GM19452 (cell line): ENCODE data around the gene ADD2.
"Not testable (repeated sequence)": the region's sequence is repeated elsewhere in the genome, so short reads cannot be mapped to it uniquely, and the experiment has no call there.

Experiments used
- ATAC-seq: cut with Tn5 transposase; IDR thresholded peaks from one replicate; pipeline ENCODE4 v1.9.1; 2021; ENCODE audit not compliant: unreplicated experiment

Gene ADD2

DNA sequence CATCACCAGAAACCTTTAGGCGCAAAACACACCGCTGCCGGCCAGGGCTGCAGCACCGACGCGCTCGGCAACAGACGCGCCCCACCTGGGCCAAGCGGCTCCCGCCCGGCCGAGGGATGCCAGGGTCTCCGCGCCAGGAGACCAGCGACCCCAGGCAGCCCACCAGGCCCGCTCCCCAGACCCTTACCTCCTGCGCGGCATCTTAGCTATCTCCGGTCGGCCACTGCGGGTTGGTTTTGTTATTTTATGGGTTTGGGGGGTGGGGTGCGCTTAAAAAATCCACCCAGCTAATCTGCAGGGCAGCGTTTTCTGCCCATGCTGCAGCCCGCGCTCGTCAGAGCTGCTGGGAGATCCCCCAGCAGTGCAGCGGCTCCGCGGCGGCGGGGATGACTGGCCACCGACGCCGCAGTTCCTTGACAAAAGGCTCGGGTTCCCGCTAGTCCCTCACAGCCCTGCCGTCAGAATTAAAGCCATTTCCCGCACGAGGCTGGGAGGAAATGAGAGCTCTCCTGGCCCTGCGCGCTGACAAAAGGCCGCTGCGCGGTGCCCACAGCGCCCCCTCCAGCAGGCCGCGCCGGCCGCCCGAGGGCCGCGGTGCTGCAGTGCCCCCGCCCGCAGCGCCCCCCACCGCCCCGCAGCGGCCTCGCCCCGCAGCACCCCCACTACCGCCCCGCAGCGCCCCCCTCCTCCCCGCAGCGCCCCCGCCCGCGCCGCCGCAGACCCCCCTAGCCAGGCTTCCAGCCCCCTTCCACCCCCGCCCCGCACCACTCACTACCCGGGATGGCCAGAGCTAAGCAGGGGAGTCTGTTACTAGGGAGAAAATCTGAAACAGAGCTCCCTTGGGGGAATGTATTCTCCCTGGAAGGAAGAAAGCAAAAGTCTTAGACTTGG lies at the start of gene ADD2:
ADD2 (minus strand) TSS at position 502 of the 891 bp plus-strand sequence. CDS start 61,792 bp downstream, outside the sequence.
- no peak for ATAC-seq

DNA sequence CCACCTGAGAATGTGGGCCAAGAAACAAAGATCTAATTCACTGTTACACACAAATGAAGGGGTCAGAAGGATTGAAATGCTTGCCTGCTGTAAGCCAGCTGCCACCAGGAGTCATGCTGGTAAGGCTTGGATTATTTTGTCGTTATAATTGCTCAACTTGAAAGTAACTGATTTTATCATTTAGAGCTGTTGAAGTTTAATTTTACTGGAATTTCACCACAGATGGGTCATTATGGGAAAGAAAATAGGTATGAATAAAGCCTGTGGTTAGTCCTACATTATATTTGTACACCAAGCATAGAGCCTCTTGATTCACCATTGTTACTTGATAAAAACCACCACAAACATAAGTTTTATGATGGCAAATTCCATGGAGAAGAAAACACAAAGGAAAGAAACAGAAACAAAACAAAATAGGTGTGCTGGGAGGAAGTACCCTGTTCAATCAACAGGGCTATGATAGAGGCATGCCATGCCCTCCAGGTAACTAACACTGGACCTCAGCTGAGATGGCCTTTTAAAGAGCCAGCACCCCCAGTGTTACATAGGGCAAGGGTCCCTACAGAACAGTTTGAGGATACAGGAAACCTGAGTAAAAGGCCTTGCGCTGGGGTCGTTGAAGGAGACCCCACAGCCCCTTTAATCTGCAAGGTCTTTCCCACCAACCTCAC lies 49.4 kb upstream of the ADD2 start:
- no peak for ATAC-seq

DNA sequence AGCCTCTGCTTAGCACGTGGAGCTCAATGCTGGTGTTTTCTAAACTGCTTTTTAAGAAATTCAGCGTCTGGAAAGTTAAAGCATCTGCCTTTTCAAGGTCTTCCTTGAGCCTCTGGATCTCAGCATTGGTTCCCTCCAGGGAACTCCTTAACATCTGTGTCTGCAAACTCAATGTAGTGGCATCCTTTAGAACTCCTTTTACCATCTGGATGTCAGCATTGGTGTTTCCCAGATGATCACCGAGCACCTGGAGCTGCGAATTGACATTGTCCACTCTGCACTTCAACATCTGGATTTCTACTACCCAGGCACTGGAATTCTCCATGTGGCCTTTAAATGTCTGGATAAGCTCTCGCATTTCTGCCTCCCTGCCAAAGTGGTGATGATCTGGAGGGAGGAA lies 48.7 kb upstream of the ADD2 start:
- no peak for ATAC-seq

DNA sequence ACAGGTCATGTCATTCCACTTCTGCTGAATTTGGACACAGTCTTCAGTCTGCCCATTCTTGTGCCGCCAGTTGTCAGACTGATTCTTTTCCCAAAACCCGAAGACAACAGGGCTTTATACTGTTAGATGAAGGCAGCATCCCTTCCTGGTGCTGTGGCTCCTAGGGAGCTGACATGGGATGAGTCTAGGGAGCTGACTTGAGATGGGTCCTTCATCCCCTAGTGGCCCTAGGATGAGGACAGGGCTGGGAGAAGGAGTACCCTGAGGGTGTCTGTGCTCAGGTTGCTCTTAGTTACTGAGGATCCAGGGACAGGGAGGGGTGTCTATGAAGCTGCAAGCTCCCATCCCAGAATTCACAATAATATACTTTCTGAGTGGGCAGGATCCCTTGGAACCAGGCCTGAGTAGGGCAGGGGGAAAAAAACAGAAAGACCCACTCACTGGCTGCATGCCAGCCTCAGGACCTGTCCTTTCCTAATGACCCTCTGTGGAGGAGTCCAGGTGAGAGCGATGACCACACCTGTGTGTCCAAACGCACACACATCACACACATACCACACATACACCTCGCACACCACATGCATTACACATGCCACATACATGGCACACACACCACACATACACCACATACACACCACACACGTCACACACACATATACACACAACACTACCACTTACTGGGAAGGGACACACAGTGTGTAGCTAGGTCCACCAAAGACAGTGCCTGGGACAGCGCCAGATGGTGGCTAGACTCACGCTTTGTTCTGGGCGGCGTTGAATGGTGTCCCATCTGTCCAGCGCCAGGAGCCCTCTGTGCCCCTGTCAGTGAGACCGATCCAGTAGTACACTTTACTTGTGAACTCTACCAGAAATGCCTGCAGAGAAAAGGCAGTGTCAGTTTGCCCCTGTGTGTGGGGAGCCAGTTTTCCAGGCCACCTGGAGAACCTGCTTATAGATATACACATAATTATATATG lies 41.3 kb upstream of the ADD2 start:
- ATAC-seq: no peak

GRCh38 chr2:70807828-70808118 lies 39.8 kb upstream of the ADD2 start:
- ATAC-seq: no peak

GRCh38 chr2:70807102-70807827 lies 39.3 kb upstream of the ADD2 start:
- no peak for ATAC-seq

GRCh38 chr2:70806620-70807019 lies 38.6 kb upstream of the ADD2 start:
- ATAC-seq: no peak

DNA sequence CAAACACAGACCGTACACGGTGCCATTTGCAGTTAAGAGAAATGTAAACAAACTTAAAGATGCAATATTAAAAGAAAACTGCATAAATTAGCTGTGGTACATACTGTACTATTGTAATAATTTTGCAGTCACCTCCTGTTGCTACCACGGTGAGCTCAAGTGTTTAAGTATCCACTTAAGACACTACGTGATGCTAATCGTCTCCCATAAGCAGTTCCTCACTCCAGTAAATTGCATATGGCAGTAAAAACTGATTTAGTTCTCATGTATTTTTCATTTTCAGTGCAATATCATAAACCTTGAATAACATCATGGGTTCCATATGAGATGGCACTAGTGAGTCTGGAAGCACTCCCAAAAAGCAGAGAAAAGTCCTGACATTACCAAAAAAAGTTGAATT lies 38.0 kb upstream of the ADD2 start:
- ATAC-seq: no peak

GRCh38 chr2:70801607-70802263 lies 33.7 kb upstream of the ADD2 start:
- ATAC-seq: no peak

DNA sequence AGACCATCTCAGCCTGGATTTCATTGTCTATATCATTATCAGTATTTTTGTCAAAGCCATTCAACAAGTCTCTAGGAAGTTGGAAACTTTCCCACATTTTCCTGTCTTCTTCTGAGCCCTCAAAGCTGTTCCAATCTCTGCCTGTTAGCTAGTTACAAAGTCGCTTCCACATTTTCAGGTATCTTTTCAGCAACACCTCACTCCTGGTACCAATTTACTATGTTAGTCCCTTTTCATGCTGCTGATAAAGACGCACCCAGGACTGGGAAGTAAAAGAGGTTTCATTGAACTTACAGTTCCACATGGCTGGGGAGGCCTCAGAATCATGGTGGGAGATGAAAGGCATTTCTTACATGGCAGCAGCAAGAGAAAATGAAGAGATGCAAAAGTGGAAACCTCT lies 31.7 kb upstream of the ADD2 start:
- no peak for ATAC-seq

- ATAC-seq: not testable (repeated sequence)
Measured at GRCh38 chr2:70797996-70798395, 30.0 kb upstream of the ADD2 start.

DNA sequence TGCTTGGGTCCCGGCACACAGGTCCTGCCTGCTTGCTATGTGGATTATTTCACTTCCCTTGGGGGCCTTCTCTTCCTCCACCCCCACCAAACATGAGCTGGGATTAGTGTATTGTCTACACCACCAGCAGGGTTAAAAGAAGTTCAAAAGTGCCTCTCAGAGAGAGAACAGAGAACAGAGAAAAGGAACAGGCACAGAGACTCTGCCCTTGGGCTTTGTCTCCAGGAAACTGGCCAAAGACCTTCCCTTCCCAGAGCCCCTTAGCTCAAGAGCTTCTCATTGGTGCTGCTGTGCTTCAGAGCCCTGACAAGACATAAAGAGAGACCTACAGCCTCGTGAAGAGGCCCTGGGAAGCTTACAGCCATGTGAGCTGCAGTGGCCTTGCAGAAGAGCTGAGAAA lies 29.5 kb upstream of the ADD2 start:
- no peak for ATAC-seq

- no peak for ATAC-seq
Measured at GRCh38 chr2:70796262-70796661, 28.3 kb upstream of the ADD2 start.

- ATAC-seq: no peak
Measured at GRCh38 chr2:70795164-70795995, 27.4 kb upstream of the ADD2 start.

DNA sequence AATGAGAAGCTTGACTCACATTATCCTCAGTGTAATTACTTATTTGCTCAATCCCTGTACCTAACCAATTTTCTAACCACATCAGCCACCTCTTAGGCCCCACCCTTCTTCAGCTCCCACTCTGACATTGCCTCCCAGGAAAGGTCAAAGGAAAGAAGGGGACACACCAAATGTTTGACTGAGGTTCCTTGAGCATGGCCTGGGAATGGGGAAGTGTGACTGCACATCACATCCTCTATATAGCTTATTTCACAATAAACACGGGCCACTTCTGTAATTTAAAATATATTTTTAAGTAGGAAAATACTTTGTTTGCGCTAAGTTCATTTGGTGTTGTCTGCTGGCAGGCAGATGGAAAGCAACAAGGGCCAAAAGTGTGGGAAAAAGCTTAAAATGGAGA lies 25.4 kb upstream of the ADD2 start:
- ATAC-seq: no peak

GRCh38 chr2:70790136-70790828 lies 22.3 kb upstream of the ADD2 start, which contains the start of gene FIGLA:
Gene FIGLA, minus strand, starts transcription at chr2:70790643. Its CDS starts 5 bp downstream, at chr2:70790638.
- ATAC-seq: no peak

- ATAC-seq: no peak
Measured at GRCh38 chr2:70789304-70790135, 21.5 kb upstream of the ADD2 start.
